RPMI7951 (cell line): Measurements from ENCODE around the gene UVSSA. TPM values are rescaled to one million over a fixed set of nuclear protein-coding genes. Genes with fewer than 3 reads are reported as not detected.

Experiments
- DNase-seq: peaks from one replicate; pipeline ENCODE4 v3.0.0-alpha.2; 2012; ENCODE audit warnings: low read depth
- total RNA-seq: library from RNA; depleted of rRNA; stranded (reverse); fragments of >200 nt; shearing (Covaris generic); gene quantifications from 2 replicates; pipeline ENCODE4 v1.2.3, GENCODE V29; 2014

UVSSA gene
- total RNA-seq, 1 experiment from 2014 or later = 1.2 TPM

DNA sequence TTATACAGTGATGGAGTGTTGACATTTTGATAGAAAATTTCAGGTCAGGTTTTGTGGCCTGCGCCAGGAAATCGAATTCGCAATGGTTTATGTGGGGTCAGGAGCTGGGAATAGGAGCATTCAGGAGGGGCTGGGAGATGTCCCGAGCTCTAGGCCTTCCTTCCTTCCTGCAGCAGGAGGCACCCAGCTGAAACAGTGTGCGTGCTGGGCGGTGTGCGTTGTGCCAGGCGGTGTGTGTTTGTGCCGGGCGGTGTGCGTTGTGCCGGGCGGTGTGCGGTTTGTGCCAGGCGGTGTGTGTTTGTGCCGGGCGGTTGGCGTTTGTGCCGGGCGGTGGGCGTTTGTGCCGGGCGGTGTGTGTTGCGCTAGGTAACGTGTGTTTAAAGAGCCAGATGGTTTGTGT lies 1.7 kb downstream of the UVSSA start:
- no peak for DNase-seq

DNA sequence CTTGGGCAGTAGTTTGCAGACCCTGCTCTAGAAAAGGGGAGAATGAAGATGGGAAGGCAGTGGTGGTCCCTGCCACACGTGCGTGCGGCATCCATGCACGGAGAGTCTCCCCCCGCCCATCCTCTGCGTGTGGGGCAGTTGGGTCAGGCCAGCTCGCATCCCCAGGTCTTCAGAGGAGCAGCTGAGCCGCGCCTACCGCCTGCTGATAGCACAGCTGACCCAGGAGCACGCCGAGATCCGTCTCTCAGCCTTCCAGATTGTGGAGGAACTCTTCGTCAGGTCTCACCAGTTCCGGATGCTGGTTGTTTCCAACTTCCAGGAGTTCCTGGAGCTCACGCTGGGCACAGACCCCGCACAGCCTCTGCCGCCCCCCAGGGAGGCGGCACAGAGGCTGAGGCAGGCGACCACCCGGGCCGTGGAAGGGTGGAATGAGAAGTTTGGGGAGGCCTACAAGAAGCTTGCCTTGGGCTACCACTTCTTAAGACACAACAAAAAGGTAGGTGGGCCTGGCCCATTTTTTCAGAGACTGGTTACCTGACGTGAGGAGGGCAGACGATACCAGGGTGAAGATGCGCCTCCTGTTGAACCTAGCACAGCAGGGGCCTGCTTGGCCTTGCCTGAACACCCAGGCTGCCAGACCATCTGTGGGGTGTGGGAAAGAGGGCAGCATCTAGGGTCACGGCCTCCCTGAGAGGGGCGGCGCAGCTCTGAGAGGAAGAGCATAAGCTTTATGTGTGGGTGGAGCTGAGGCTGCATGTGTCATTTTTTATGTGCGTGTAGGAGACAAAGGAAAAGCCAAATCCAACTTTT lies 2.6 kb downstream of the UVSSA start:
- DNase-seq = no peak

DNA sequence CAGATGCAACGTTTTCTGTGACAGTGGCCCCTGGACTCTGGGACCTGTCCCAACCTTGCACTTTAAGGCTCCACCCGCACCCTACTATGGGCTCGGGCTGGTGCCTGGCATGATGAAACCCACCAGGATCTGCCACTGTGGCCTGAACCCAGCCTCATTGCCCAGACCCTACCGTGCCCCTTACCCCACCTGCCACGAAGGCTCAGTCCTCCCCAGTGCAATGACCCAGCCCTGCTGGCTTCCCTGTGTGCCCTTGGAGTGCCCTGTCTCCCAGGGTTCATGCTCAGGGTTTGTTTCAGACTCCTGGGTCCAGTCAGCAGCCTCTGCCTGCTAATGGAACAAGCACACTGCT lies 3.1 kb downstream of the UVSSA start:
- DNase-seq = no peak

DNA sequence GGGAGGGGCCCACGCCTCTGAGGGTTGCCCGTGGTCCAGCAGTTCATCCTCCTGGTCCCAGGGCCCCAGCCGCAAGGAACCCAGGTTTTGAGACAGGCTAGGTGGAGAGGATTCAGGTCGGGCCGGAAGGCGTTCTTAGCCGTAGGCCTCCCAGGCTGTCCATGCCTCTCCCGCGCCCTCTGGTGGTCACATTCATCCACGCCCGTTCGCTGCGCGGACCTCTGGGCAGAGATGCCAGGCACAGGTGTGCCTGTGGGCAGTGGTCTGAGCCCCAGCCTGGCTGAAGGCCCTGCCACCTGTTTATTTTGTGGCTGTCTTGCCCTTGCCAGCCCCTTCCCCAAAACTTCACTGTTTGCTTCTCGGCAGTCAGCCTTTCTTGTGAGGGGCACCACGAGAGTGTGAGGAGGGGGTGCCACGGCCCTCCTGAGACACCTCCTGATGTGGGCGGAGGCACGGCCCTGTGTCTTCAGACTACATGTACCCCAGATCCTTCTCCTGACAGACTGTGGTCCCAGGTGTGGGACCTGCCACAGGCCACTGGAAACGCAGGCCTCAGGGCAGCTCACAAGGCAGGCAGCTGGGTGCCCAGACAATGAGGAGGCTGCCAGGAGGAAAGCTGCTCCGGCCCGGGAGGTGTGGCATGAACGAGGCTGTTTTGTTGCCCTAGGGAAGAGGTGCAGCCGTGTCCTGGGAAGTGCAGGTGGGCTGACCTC lies 5.0 kb downstream of the UVSSA start:
- DNase-seq = peak; percentile 43

DNA sequence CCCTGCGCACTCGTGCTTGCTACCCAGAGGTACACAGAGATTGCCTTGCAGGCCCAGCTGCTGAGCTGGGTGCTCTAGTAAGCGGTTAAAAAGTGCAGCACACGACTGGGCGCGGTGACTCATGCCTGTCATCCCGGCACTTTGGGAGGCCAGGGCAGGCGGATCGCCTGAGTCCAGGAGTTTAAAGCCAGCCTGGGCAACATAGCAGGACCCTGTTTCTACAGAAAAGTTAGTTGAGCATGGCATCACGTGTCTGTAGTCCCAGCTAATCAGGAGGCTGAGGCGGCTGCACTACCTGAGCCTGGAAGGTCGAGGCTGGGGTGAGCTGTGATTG lies 5.5 kb downstream of the UVSSA start:
- no peak for DNase-seq

DNA sequence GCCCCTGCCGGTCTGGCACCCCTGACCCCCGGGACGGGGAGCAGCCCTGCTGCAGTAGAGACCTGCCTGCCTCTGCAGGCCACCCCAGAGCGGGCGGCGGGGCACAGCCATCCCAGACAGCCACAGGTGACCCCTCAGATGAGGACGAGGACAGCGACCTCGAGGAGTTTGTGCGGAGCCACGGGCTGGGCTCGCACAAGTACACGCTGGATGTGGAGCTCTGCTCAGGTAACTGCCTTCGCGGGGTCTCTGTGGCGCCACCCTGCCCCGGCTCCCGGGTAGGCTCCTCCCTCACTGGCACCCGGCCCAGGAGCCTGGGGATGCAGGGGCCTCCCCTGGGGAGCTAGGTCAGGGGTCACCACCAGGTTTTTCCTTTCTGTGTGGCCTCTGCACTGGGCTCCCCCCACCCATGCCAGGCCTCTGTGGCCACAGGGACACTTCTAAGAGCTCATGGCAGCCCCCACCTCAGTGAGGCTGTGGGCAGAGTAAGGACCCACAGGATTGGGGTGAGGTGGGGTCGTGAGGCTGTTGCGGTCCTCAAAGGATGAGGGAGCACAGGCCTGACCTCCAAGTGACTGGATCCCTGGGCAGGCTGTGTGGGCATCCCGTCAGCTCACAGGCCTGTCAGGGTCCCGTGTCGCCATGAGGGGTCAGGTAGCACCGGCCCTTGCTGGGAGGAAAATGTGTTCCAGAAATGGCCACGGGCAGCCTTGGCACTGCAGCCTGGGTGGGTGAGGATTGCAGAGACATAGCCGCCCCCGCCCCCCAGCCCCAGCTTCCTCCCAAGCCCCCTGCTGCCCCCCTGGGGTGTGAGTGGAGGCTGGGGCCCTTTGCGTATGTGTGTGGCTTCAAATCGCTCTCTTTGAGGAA lies 6.4 kb downstream of the UVSSA start:
- DNase-seq = no peak

DNA sequence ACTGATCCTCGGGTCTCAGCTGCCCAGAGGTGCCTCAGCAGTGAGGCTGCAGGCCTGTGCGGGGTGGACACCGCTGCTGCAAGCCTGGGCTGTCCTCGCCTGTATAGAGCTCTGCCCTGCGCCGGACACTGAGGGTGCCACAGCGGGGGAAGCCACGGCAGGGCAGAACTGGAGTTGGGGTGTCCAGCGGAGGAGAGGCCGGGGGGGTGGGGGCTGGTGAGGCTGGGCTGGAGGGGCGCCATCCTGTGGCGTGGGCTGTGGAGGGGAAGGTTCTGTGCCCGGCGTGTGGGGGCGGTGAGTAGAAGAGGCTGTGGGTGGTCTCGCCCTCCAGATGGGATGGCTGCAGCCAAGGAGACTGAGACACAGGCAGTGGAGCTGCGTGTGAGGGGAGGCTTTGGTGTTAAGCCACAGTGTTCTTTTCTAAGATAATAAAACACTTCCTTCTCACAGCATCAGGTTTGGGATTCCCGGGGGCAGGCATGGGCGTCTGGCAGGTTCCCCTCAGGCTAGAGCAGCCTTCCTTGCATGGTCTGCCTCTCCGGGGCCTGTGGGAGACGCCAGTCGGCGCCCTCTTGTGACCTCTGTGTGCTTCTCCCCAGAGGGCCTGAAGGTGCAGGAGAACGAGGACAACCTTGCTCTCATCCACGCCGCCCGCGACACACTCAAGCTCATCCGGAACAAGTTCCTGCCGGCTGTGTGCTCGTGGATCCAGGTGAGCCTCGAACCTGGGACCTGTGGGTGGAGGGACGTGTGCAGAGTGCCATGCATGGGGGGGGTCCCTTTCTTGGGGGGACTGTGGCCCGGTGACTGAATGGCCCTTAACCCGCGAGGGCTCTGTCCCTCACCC lies 7.4 kb downstream of the UVSSA start:
- DNase-seq = no peak

DNA sequence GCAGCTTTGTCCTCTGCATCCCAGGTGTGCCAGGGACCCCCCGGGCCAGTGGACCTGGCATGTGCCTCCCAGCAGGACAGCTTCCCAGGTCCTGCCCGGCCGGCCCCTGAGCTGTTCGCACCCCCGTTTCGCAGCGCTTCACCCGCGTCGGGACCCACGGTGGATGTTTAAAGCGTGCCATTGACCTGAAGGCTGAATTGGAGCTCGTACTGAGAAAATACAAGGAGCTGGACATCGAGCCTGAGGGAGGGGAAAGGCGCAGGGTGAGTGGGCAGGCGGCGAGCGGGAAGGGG lies 7.9 kb downstream of the UVSSA start:
- DNase-seq = no peak

DNA sequence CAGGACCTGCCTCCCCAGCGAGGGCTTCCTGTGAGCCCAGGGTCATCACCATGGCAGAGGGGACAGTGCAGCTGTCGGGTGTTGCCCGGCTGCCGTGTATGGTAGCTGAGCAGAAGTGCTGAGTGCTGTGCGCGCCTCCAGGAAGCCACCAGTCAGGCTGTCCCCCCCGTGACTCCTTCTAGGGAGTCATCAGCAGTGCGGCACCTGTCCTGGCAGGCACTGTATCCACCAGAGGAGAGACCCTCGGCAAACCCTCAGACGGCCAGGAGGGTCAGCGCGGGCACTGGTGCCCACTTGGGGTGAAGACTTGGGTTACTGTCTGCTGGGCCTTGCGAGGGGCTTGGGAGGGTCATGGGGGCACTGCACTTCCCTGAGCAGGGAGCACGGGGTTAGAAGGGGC lies 8.4 kb downstream of the UVSSA start:
- no peak for DNase-seq

DNA sequence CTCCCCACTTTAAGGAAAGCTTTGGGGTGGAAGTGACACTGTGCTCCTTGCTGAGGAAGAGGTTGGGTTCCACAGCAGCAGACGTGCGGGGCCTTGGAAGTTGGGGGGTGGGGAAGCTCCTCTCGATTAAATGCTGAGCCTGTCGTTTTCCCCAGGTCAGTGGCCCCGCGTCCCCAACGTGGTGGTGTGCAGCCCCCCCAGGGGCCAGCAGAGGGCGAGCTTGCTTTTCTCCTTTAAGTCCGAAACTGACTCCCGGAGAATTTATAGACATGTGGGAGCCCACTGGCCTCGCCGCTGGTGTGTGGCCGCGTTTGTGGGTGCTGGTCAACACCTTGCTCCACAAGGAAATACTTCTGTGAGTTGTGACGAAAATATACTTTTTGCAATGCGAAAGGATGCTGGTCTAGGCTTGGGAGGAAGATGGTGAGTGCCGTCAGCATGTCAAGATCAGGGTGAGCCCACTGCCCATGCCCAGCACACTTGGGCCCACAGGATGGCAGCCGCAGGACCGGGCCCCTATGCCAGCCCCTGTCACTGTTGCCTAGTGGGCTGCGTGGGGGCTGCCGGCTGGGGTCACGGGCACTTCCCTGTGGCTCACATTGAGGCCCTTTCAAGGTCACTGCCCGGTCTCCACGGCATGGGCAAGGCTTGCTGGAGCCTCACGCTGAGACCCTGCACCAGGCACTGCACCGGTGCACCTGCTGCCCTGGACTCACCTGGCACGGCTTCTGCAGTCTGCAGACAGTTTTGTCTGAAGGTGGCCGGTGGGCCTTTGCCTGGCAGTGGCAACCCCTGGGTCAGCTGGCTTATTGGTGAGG lies 9.4 kb downstream of the UVSSA start:
- peak; percentile 23 for DNase-seq

DNA sequence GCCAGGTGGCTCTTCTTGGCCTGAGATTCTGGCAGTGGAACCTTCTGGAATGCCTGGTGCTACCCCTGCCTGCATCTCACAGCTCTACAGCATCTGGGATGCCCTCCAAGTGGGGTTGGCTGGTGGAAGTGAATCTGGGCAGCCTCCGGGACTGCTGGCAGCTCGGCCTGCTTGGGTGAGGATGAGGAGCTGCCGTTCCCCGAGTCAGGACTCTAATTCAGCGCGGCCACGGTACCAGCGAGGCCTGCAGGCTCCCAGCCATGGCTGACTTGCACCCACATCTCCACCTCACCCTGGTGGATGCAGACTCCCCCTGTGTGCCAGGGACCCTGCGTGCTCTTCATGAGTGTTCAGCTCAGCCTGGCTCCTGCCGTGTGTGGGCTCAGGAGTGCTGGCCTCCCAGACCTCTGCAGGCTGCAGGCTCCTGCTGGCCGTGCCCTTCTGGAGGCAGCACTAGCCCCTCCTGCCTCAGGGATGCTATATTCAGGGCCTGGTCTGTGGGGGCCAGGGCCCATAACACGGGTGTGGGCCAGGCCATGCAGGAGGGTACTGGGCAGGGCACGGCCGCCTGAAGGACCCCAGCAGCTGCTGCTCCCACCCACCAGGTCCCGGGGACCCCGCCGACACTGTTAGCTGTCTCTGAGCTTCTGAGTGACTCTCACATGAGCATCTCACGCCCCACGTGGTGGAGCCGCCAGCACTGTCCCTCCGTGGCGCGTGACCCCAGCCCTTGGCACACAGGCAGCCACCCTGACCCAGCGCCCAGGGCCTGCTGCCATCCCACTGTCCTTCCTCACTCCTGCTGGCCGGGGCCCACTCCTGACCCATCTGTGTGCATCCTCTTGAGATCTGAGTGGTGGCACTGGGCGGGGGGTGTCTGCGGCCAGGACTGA lies 10.6 kb downstream of the UVSSA start:
- DNase-seq = no peak

DNA sequence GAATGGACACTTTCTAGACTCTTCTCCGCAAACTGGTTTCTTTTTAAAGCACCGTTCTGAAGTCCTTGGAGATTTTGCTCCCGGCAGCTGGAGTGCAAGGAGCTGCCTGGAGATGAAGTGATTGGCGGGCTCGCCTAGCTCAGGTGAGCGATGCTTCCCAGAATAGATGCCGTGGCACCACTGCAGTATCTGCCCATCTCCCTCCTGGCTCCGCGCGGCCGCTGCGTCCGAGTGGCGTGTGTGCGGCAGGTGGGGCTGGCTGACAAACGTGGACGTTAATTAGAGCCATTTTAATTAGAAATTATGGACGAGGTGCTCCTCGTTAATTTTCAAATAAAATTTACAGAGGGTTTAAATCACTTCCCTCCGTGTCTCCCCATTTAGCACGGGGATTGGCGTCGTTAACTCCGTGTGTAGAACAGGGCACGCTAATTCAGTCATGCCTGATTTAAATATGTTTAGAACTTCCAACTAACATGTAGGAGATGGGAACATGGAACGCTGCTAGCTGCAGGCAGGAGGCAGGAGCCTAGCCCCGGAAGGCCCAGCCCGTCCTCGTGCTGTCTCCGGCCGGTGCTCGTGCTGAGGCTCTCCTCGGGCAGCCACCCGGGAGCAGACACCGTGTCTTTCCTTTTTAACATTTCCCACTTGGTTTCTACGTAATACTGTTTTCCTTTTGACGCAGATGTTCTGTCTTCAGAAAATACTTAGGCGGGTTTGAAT lies 11.6 kb downstream of the UVSSA start:
- DNase-seq = no peak

DNA sequence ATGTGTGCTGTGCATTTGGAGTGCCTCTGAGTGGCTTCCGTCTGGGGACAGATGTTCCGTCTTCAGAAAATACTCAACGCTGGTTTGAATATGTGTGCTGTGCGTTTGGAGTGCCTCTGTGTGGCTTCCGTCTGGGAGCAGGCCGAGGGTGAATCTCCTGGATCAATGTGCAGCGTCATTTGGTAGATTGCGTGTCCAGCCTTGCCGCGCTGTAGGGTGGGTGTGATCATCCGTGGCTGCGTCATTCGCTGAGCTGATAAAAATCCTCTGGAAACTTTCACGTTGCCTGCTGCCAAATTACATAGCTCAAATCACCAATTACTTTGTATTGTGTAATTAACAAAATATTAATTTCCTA lies 12.1 kb downstream of the UVSSA start:
- no peak for DNase-seq

DNA sequence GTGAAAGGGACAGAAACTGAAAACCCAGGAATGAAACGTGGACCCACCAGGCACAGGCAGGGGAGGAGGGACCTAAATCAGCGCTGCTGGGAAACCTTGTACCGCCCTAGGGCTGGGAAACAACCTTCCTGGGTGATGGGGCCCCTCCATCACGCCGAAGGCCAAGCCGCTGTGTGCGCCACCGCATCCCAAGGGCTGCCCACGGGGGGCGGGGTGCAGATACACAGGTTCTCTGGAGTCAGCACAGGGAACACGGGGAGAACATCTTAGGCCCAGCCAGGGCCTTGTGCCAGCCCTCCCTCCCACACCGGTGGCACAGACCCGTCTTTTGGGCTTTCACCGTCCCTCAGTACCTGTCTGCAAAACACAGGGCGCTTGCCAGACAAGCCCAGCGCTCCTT lies 13.0 kb downstream of the UVSSA start:
- DNase-seq = no peak

DNA sequence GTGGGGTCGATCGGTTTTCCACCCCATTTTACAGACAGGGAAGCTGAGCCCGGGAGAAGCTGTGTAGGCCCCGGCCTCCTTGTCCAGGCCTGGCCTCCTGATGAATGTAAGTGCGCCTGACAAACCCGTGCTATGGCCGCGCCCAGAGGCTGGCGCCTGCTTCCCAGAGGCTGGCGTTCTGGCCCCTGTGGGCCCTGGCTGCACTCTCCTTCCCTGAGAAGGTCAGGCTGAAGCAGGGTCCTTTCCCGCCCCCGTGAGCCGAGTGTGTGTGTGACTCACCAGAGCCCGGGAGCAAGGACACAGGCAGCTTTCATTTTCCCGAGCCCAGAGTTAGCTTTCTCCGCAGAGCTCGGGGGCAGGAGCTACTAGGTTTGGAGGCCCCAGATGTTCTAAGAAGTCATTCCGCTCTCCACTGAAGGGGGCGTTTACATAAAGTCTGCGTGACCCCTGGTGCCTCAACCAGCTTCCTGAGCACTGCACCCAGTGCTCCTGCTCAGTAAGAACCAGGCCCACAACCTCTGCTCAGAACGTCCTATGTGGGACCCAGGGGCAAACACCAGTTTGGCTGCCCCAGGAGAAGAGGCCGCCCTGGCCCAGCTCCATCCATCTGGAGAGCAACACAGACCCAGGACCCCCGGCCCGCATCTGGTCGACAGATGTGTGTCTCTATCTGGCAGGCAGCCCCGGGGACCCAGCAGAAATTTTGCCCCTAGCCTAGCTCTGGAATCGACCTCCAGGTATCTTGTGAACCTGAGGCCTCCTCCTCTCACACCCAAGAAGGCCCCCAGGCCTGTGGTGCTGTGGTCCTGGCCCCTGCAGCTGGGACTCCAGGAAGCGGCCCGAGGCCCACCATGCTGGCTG lies 13.6 kb downstream of the UVSSA start:
- DNase-seq = peak; percentile 11

DNA sequence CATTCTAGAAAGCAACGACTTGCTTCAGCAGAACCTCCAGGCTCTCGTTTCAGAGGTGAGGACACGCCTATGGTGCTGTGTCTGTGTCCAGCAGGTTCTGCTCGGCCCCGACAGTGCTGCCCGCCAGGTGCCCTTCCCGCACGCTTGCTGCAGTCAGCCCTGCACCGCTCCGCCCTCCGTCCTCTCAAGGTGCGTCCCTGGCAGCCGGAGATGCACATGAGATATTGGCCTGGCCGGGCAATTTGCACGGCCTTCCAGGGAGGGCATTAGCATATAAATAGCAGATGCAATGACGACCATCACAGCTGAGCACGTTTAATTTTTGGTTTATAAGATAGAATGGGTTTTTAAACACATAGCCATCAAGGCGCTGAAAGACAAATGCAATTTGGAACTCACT lies 14.4 kb downstream of the UVSSA start:
- DNase-seq = no peak

DNA sequence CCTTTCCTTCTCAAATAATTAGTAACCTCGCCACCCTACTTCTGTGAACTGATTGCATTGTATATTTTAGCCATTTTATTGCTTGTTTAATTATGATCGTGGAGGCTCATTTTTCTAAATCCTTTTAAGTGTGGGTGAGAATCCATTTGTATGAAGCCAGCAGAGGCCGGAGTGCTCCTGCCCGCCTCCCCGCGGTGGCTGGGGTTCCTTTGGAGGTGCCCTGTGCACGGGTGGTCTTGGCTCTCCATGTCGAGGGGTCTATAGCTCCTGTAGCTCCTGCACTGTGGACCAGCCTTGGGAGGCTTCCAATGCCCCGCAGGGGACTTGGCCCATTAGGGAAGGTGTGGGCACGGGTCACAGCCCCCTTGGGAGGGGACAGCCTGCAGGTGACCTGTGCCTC lies 15.0 kb downstream of the UVSSA start:
- DNase-seq = no peak

DNA sequence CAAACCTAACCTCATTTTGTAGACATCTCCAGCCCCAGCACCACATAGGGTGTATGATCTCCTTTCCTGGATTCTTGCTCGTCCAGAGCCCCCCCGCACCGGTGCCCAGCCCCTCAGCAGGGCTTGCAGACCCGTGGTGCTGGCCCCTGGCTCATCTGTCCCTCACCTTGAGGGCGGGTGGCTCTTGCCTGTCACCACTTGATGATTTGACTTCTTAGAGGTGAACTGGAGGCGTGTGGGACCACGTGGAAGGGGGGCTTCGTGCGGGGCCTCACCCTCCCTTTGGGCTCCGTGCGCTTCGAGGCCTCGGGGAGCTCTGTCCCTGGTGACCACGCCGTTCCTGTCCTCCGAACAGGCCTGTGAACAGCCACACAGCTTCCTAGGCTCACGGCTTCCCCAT lies 15.5 kb downstream of the UVSSA start:
- DNase-seq = no peak

DNA sequence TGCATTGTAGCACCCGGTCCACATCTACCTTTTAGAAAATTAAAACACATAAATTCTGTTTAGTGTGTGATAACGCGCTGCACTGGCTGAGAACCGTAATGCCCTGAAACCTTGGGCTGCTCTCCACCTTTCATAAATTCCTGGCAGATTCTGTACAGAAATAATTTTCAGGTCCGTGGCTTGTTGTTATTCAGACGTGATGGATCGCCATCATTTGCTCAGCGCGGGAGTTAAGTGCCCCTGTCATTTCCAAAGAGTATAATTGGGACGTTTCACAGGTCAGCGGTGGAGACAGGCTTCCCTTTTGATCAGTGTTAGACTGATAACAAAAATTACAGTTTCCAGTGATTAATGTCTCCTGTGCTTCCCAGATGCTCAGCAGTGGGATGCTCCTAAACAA lies 16.5 kb downstream of the UVSSA start:
- no peak for DNase-seq
